Activated CD8-positive, alpha-beta T cell treated with anti-CD3 and anti-CD28 coated beads for 36 hours (primary cell): ENCODE results near the gene UBR2. TPM values are rescaled to one million over a fixed set of nuclear protein-coding genes. Genes with fewer than 3 reads are reported as not detected.

Experiments
- ATAC-seq: fragments of 200-7000 bp; cut with Tn5 transposase; one replicate; pipeline ENCODE4 v1.10.0; 2021; ENCODE audit warnings: mild to moderate bottlenecking, moderate library complexity
- CTCF ChIA-PET: fragments of 350-600 bp; sonication (Branson Sonifier 250); formaldehyde crosslinking; loops from one replicate; lab custom pipeline; 2021; ENCODE audit warnings: antibody characterized with exemption; lab: Charles Lee
- POLR2A ChIA-PET: fragments of 350-600 bp; sonication (Branson Sonifier 250); formaldehyde crosslinking; loops from one replicate; lab custom pipeline; 2021; ENCODE audit warnings: antibody characterized with exemption; lab: Charles Lee
- DNase-seq: peaks from one replicate; pipeline ENCODE4 v3.0.0-alpha.2; 2020
- H3K27ac Mint-ChIP-seq: one replicate; pipeline ENCODE4 v1.8.0; 2021; ENCODE audit warnings: mild to moderate bottlenecking, mixed read lengths
- H3K27me3 Mint-ChIP-seq: one replicate; pipeline ENCODE4 v1.8.0; 2021; ENCODE audit warnings: mixed read lengths
- H3K36me3 Mint-ChIP-seq: one replicate; pipeline ENCODE4 v1.8.0; 2021; ENCODE audit warnings: low read depth, mixed read lengths
- H3K4me1 Mint-ChIP-seq: one replicate; pipeline ENCODE4 v1.8.0; 2021; ENCODE audit warnings: low read depth, mixed read lengths
- H3K4me3 Mint-ChIP-seq: one replicate; pipeline ENCODE4 v1.8.0; 2021; ENCODE audit warnings: mild to moderate bottlenecking, moderate library complexity, mixed read lengths
- H3K9me3 Mint-ChIP-seq: one replicate; pipeline ENCODE4 v1.8.0; 2021; ENCODE audit warnings: mixed read lengths
- CTCF ChIP-seq: fragments of 200-600 bp; IDR thresholded peaks from one replicate; pipeline ENCODE4 v1.8.0; 2022; ENCODE audit warnings: antibody characterized with exemption, mild to moderate bottlenecking
- intact Hi-C: fragments of 100-400 bp; cut with micrococcal nuclease; formaldehyde crosslinking; loops from one replicate; pipeline ENCODE4 v1.10.0; 2022
- total RNA-seq, 2 experiments: library from RNA; stranded (reverse); gene quantifications; one replicate each; pipeline ENCODE4 v1.2.3, GENCODE V29; 2021

The UBR2 gene
- total RNA-seq, 2 experiments from 2014 or later = 24.5 to 25.8 TPM

GRCh38 chr6:42522036-42522435 is 41.8 kb upstream of the UBR2 start:
- peaks cover 19% of the 10 kb centered on the region for H3K4me1 Mint-ChIP-seq
- H3K27me3 Mint-ChIP-seq = no peaks in the 10 kb centered on the region
- TF ChIP-seq CTCF = no peak
- ATAC-seq = no peak
- peaks cover 6% of the 10 kb centered on the region for H3K9me3 Mint-ChIP-seq
- intact Hi-C loops = no loop called here
- no peak overlapping the region for H3K4me3 Mint-ChIP-seq
- POLR2A ChIA-PET = interaction anchor here (1.4 kb wide), 1 partner anchor 12 kb away, joined by 3 read pairs; no protein-coding TSS in a partner anchor
- DNase-seq = no peak
- no peak overlapping the region for H3K27ac Mint-ChIP-seq
- H3K36me3 Mint-ChIP-seq = no peaks in the 10 kb centered on the region
- CTCF ChIA-PET = interaction anchor here (1.0 to 4.4 kb wide), 2 partner anchors 10 to 26 kb away, joined by 3 to 30 read pairs; no protein-coding TSS in a partner anchor

- no peak for DNase-seq
- H3K9me3 Mint-ChIP-seq = peaks cover 6% of the 10 kb centered on the region
- intact Hi-C loops = no loop called here
- H3K4me1 Mint-ChIP-seq = peaks cover 19% of the 10 kb centered on the region
- no peak overlapping the region for H3K27ac Mint-ChIP-seq
- POLR2A ChIA-PET = no interaction called here
- ATAC-seq = no peak
- H3K36me3 Mint-ChIP-seq = no peaks in the 10 kb centered on the region
- TF ChIP-seq CTCF = no peak
- no peaks in the 10 kb centered on the region for H3K27me3 Mint-ChIP-seq
- CTCF ChIA-PET = interaction anchor here (1.0 to 4.4 kb wide), 2 partner anchors 9 to 24 kb away, joined by 3 to 30 read pairs; no protein-coding TSS in a partner anchor
- H3K4me3 Mint-ChIP-seq = no peak overlapping the region
Measured at GRCh38 chr6:42522942-42523814, 40.7 kb upstream of the UBR2 start.

- CTCF ChIA-PET = interaction anchor here (0.9 kb wide), 1 partner anchor 23 kb away, joined by 5 read pairs; no protein-coding TSS in a partner anchor
- intact Hi-C loops = no loop called here
Measured at GRCh38 chr6:42525206-42525605, 38.6 kb upstream of the UBR2 start.

GRCh38 chr6:42526616-42527015 is 37.2 kb upstream of the UBR2 start:
- H3K36me3 Mint-ChIP-seq = no peaks in the 10 kb centered on the region
- DNase-seq (no peak), ATAC-seq (no peak)
- peaks cover 4% of the 10 kb centered on the region for H3K4me1 Mint-ChIP-seq
- ChIA-PET CTCF (interaction anchor here (1.9 kb wide), 1 partner anchor 21 kb away, joined by 8 read pairs; no protein-coding TSS in a partner anchor), POLR2A (interaction anchor here (1.0 kb wide), 1 partner anchor 41 kb away, joined by 3 read pairs; no protein-coding TSS in a partner anchor)
- H3K27ac Mint-ChIP-seq = no peak overlapping the region
- no peaks in the 10 kb centered on the region for H3K27me3 Mint-ChIP-seq
- no peaks in the 10 kb centered on the region for H3K9me3 Mint-ChIP-seq
- intact Hi-C loops = no loop called here
- no peak overlapping the region for H3K4me3 Mint-ChIP-seq
- no peak for TF ChIP-seq CTCF

More at GRCh38 chr6:42525206-42525605, 38.6 kb upstream of the UBR2 start:
- POLR2A ChIA-PET = no interaction called here
- Mint-ChIP-seq H3K4me1 (peaks cover 17% of the 10 kb centered on the region), H3K4me3 (no peak overlapping the region), H3K36me3 (no peaks in the 10 kb centered on the region), H3K9me3 (peaks cover 2% of the 10 kb centered on the region), H3K27ac (no peak overlapping the region), H3K27me3 (no peaks in the 10 kb centered on the region)
- no peak for DNase-seq
- no peak for TF ChIP-seq CTCF
- ATAC-seq = no peak

GRCh38 chr6:42527204-42527603 is 36.6 kb upstream of the UBR2 start:
- no peak for TF ChIP-seq CTCF

More at GRCh38 chr6:42527204-42527603, 36.6 kb upstream of the UBR2 start:
- ATAC-seq (no peak), DNase-seq (no peak)
- Mint-ChIP-seq H3K36me3 (no peaks in the 10 kb centered on the region), H3K27ac (no peak overlapping the region), H3K9me3 (no peaks in the 10 kb centered on the region), H3K27me3 (no peaks in the 10 kb centered on the region), H3K4me3 (no peak overlapping the region), H3K4me1 (peaks cover under 1% of the 10 kb centered on the region)
- ChIA-PET CTCF (interaction anchor here (1.9 kb wide), 1 partner anchor 20 kb away, joined by 8 read pairs; no protein-coding TSS in a partner anchor), POLR2A (no interaction called here)
- intact Hi-C loops = no loop called here
